ENCODE data around the gene ERF. TPM values are rescaled to one million over a fixed set of nuclear protein-coding genes. Genes with fewer than 3 reads are reported as not detected.

Gene ERF
- total and polyA plus RNA-seq, 2 of the 8 experiments (the other 6 are each of a cell fraction or from before 2014, with no cell fraction given), result 43.7 to 62.7 TPM

DNA sequence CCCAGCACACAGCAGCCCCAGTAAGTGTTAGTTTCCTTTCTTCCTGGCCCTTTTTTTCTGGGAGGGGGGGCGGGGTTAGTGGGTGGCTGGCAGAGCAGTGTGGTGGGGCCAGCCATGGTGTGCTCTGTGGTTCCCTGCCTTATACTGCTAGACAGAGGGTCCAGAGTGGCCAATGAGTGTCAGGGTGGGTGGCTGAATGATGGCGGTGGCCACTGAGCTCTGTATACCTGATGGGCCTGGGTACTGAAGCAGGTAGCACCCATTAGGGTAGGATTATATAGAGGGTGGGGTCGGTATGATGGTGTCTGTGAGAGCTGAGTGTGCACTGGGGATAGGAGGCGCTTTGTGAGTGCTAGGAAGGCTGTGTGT, 27.9 kb upstream of the ERF start:
- Histone ChIP-seq H3K23me2 (ENCODE audit: low read depth, low read length) (peaks cover 30% of the 10 kb centered on the region), H3K23ac (ENCODE audit: insufficient read length) (no peak overlapping the region), H2BK5ac (ENCODE audit: low read depth, low read length) (peak overlapping the region; percentile 98; the same call in 1 of the 2 replicates), H3K9ac (replicated peaks in 1 of 4; ENCODE audit: extremely low read depth in 1 of 4, low read depth in 3 of 4, low read length in 3 of 4) (no peak overlapping the region), H3K56ac (replicated peaks; ENCODE audit: insufficient read length, low read depth, low read length) (no peak overlapping the region), H3K14ac (ENCODE audit: insufficient read length) (no peak overlapping the region), H3K4ac (replicated peaks; ENCODE audit: insufficient read length, low read depth, low read length) (peak overlapping the region; percentile 88), H4K91ac (replicated peaks; ENCODE audit: insufficient read length, low read length) (peak overlapping the region; percentile 93), H3K18ac (ENCODE audit: extremely low read depth, low read length) (peak overlapping the region; percentile 65), H3K27me3 (replicated peaks in 1 of 4; ENCODE audit: control insufficient read depth in 3 of 4, extremely low read depth in 1 of 4, insufficient read depth in 3 of 4, low read length in 3 of 4) (no peaks in the 10 kb centered on the region), H4K5ac (ENCODE audit: insufficient read length, low read depth, low read length) (no peak overlapping the region), H2BK15ac (ENCODE audit: low read length) (peak overlapping the region; percentile 100), H2AFZ (ENCODE audit: low read length) (no peak overlapping the region), H3K4me2 (ENCODE audit: insufficient read depth in 1 of 2, low read depth in 2 of 2, low read length in 2 of 2) (peak overlapping the region; percentile 80 to 96), H3K36me3 (ENCODE audit: control insufficient read depth in 2 of 4, insufficient read depth in 4 of 4, low read length in 3 of 4) (peaks cover 3 to 11% (median 8%) of the 10 kb centered on the region in 4 experiments; a peak in 6 of 8 replicates), H3K9me3 (ENCODE audit: insufficient read depth in 2 of 2, low read depth in 1 of 2, low read length in 1 of 2) (no peaks in the 10 kb centered on the region), H2BK20ac (ENCODE audit: low read length) (peak overlapping the region; percentile 92), H3K27ac (ENCODE audit: low read depth, low read length) (no peak overlapping the region), H3K79me2 (ENCODE audit: control insufficient read depth in 1 of 2, insufficient read depth in 2 of 2, low read length in 2 of 2) (peaks cover 0 to 22% of the 10 kb centered on the region in 2 experiments; a peak in 2 of 4 replicates), H2BK12ac (ENCODE audit: low read depth, low read length) (peak overlapping the region; percentile 98), H3K79me1 (ENCODE audit: low read depth, low read length) (peaks cover 21% of the 10 kb centered on the region), H2BK120ac (replicated peaks; ENCODE audit: low read depth, low read length) (no peak overlapping the region), H3K4me3 (ENCODE audit: extremely low read depth in 1 of 4, insufficient read depth in 2 of 4, low read depth in 3 of 4, low read length in 4 of 4) (peak overlapping the region in 2 of 4 experiments; percentile 47 to 57; a peak in 4 of 8 replicates), H2AK5ac (ENCODE audit: low read depth, low read length) (peak overlapping the region; percentile 93; the same call in 1 of the 2 replicates), H4K8ac (ENCODE audit: extremely low read depth, insufficient read depth, low read length) (no peak overlapping the region), H3K4me1 (replicated peaks in 1 of 4; ENCODE audit: control insufficient read depth in 3 of 4, insufficient read depth in 4 of 4, low read length in 3 of 4) (peaks cover 9 to 45% (median 29%) of the 10 kb centered on the region in 4 experiments), H4K20me1 (replicated peaks in 1 of 2; ENCODE audit: control insufficient read depth in 1 of 2, insufficient read depth in 2 of 2, low read length in 2 of 2) (peaks cover 3 to 17% of the 10 kb centered on the region in 2 experiments)
- WGBS, 2 experiments (ENCODE audit: extremely low coverage in 1 of 2, insufficient coverage in 1 of 2, insufficient read length in 1 of 2, insufficient replicate concordance in 2 of 2, low coverage in 1 of 2, low lambda C conversion rate in 2 of 2, missing lambda C conversion rate in 1 of 2), result 62% methylated on average over 3 of the region's 4 CpGs; no CpG with 5 or more reads in 1 of the 2 experiments
- FAIRE-seq (no peak), DNase-seq (ENCODE audit: low read depth in 1 of 2, low spot score in 2 of 2) (no peak)
- ChIA-PET POLR2A (ENCODE audit: partially characterized antibody) (interaction anchor here (1.0 to 6.5 kb wide), 10 partner anchors 9 to 206 kb away, joined by 3 to 68 read pairs (median 8); partner anchors contain the start of genes CIC, ERF, PAFAH1B3 and PRR19), CTCF (ENCODE audit: partially characterized antibody) (interaction anchor here (0.9 to 7.4 kb wide), 7 partner anchors 8 to 174 kb away, joined by 3 to 260 read pairs (median 4); partner anchors contain the start of gene GSK3A)
- no peak for TF ChIP-seq KDM4A (IDR thresholded peaks at IDR 0.05; ENCODE audit: low read depth, low read length, severe bottlenecking)
- TF ChIP-seq JUN (IDR thresholded peaks at IDR 0.05; ENCODE audit: low read depth, low read length), result no peak
- TF ChIP-seq SP2 (IDR thresholded peaks at IDR 0.05; ENCODE audit: low read length), result no peak
- no peak for TF ChIP-seq CEBPB (IDR thresholded peaks at IDR 0.05; ENCODE audit: low read depth, low read length)
- TF ChIP-seq CHD1 (IDR thresholded peaks at IDR 0.05; ENCODE audit: low read depth, low read length), result no peak
- TF ChIP-seq EZH2 (IDR thresholded peaks at IDR 0.05; ENCODE audit: low read depth, low read length, severe bottlenecking), result no peak
- TF ChIP-seq YY1 (IDR thresholded peaks at IDR 0.05; ENCODE audit: low read depth, low read length), result no peak
- TF ChIP-seq KDM1A (IDR thresholded peaks at IDR 0.05; ENCODE audit: borderline replicate concordance, low read length), result no peak
- no peak for TF ChIP-seq PHF8 (conservative IDR thresholded peaks at IDR 0.05; ENCODE audit: low read depth, low read length)
- no peak for TF ChIP-seq SIX5 (IDR thresholded peaks at IDR 0.05; ENCODE audit: low read depth, low read length)
